ENCODE data around the gene ABCB4. TPM values are rescaled to one million over a fixed set of nuclear protein-coding genes. Genes with fewer than 3 reads are reported as not detected.

Gene ABCB4
- total RNA-seq, 1 experiment from 2014 or later: 0.20 TPM

DNA sequence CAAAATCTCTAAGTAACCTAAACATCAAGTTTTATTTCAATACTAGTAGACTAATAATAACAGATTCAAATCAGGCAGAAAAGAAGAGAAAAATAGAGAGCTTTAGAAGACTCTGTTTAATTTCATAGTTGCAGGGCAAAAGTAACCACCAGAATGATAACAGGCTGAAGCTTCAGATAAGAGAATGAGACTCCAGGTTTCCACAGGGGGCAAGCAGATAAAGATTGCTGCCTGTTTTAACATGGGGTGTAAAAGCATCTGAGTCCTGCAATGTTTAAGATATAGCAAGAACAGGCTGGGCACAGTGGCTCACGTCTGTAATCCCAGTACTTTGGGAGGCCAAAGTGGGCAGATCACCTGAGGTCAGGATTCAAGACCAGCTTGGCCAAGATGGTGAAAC, 119.0 kb downstream of the ABCB4 start:
- Histone ChIP-seq H3T11ph (ENCODE audit: low read length) (no peak overlapping the region), H3K23me2 (ENCODE audit: insufficient read length, low read depth, low read length, poor library complexity, severe bottlenecking) (no peaks in the 10 kb centered on the region), H4K91ac (ENCODE audit: insufficient read length, low read depth, low read length) (no peak overlapping the region), H3K4ac (ENCODE audit: low read depth, low read length) (no peak overlapping the region), H3K79me2 (ENCODE audit: insufficient read depth, low read length) (no peaks in the 10 kb centered on the region), H4K8ac (replicated peaks; ENCODE audit: insufficient read length, low read depth, low read length) (no peak overlapping the region), H3K4me1 (ENCODE audit: insufficient read depth, low read length) (no peaks in the 10 kb centered on the region), H3K9me3 (ENCODE audit: control insufficient read depth, low read depth, low read length) (peaks cover 33% of the 10 kb centered on the region), H2BK20ac (ENCODE audit: low read depth, low read length, poor library complexity, severe bottlenecking) (no peak overlapping the region), H3K56ac (ENCODE audit: insufficient read length, low read depth, low read length) (no peak overlapping the region), H4K5ac (ENCODE audit: insufficient read length, low read depth, low read length) (no peak overlapping the region), H3K18ac (ENCODE audit: insufficient read length, low read depth, low read length) (no peak overlapping the region), H4K20me1 (ENCODE audit: control insufficient read depth, insufficient read depth, insufficient read length) (no peaks in the 10 kb centered on the region), H3K27me3 (ENCODE audit: insufficient read depth, low read length) (no peaks in the 10 kb centered on the region), H2AFZ (ENCODE audit: low read length) (no peak overlapping the region), H3K4me2 (ENCODE audit: insufficient read depth, insufficient read length, low read length) (no peak overlapping the region), H2BK15ac (ENCODE audit: low read depth, low read length) (no peak overlapping the region), H3K79me1 (ENCODE audit: insufficient read depth, low read depth, low read length, poor library complexity, severe bottlenecking) (no peaks in the 10 kb centered on the region), H3K9ac (ENCODE audit: extremely low read depth, insufficient read length, low read length) (no peak overlapping the region), H3K14ac (ENCODE audit: insufficient read depth, low read length) (no peak overlapping the region), H3K23ac (ENCODE audit: insufficient read length, low read depth, low read length) (no peak overlapping the region), H2BK5ac (ENCODE audit: insufficient read length, low read length) (no peak overlapping the region), H2BK12ac (ENCODE audit: insufficient read length, low read depth, low read length) (no peak overlapping the region), H3K27ac (ENCODE audit: insufficient read length, low read depth, low read length) (no peak overlapping the region), H2AK5ac (ENCODE audit: insufficient read length, low read length) (no peak overlapping the region), H2BK120ac (ENCODE audit: low read depth, low read length, poor library complexity, severe bottlenecking) (no peak overlapping the region)
- H3K9me3 Mint-ChIP-seq: peaks cover 44 to 54% of the 10 kb centered on the region in 2 experiments
- peaks cover 49 to 81% (median 75%) of the 10 kb centered on the region in 3 experiments for H3K36me3 Mint-ChIP-seq (ENCODE audit: insufficient read depth in 1 of 3, low read depth in 3 of 3)
- peaks cover 9% of the 10 kb centered on the region in 2 experiments; a peak in 3 of 4 replicates for H3K4me1 Mint-ChIP-seq
- H3K27ac Mint-ChIP-seq: no peak overlapping the region
- DNase-seq: no peak
- TF ChIP-seq, protein P1, sequence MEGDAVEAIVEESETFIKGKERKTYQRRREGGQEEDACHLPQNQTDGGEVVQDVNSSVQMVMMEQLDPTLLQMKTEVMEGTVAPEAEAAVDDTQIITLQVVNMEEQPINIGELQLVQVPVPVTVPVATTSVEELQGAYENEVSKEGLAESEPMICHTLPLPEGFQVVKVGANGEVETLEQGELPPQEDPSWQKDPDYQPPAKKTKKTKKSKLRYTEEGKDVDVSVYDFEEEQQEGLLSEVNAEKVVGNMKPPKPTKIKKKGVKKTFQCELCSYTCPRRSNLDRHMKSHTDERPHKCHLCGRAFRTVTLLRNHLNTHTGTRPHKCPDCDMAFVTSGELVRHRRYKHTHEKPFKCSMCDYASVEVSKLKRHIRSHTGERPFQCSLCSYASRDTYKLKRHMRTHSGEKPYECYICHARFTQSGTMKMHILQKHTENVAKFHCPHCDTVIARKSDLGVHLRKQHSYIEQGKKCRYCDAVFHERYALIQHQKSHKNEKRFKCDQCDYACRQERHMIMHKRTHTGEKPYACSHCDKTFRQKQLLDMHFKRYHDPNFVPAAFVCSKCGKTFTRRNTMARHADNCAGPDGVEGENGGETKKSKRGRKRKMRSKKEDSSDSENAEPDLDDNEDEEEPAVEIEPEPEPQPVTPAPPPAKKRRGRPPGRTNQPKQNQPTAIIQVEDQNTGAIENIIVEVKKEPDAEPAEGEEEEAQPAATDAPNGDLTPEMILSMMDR (conservative IDR thresholded peaks at IDR 0.05): no peak
- no peaks in the 10 kb centered on the region for H3K27me3 Mint-ChIP-seq (ENCODE audit: low read depth)
- no peak overlapping the region for H3K4me3 Mint-ChIP-seq
- no CpG with 5 or more reads among the region's 1 CpG for WGBS (ENCODE audit: extremely low coverage, insufficient read length, low lambda C conversion rate)
